Amniotic epithelial cell (primary cell): ENCODE data around the gene PBRM1.

Source experiments
- DNase-seq: peaks from one replicate; pipeline ENCODE4 v3.0.0-alpha.2; 2010; ENCODE audit warnings: low read depth

Gene PBRM1

GRCh38 chr3:52524752-52525679 lies 160.7 kb downstream of the PBRM1 start:
- DNase-seq = no peak

- no peak for DNase-seq
Observed at GRCh38 chr3:52524258-52524751, 161.4 kb downstream of the PBRM1 start.

GRCh38 chr3:52523386-52524257 lies 162.1 kb downstream of the PBRM1 start:
- DNase-seq = no peak

- DNase-seq = no peak
Observed at GRCh38 chr3:52522651-52523251, 163.0 kb downstream of the PBRM1 start.

- DNase-seq = no peak
Observed at GRCh38 chr3:52521881-52522650, 163.6 kb downstream of the PBRM1 start.

GRCh38 chr3:52521488-52521824 lies 164.3 kb downstream of the PBRM1 start:
- no peak for DNase-seq

- no peak for DNase-seq
Observed at GRCh38 chr3:52520716-52521487, 164.8 kb downstream of the PBRM1 start.

GRCh38 chr3:52520141-52520667 lies 165.5 kb downstream of the PBRM1 start:
- no peak for DNase-seq

GRCh38 chr3:52519445-52520140 lies 166.1 kb downstream of the PBRM1 start:
- no peak for DNase-seq

GRCh38 chr3:52518723-52519444 lies 166.8 kb downstream of the PBRM1 start:
- peak; percentile 37 for DNase-seq

GRCh38 chr3:52517796-52518722 lies 167.7 kb downstream of the PBRM1 start:
- DNase-seq = no peak

- no peak for DNase-seq
Observed at GRCh38 chr3:52516509-52517195, 169.1 kb downstream of the PBRM1 start.

- no peak for DNase-seq
Observed at GRCh38 chr3:52515192-52515591, 170.5 kb downstream of the PBRM1 start.

- no peak for DNase-seq
Observed at GRCh38 chr3:52514576-52514975, 171.1 kb downstream of the PBRM1 start.

- no peak for DNase-seq
Observed at GRCh38 chr3:52513281-52513680, 172.4 kb downstream of the PBRM1 start.

GRCh38 chr3:52512727-52513126 lies 173.0 kb downstream of the PBRM1 start:
- DNase-seq = no peak

- no peak for DNase-seq
Observed at GRCh38 chr3:52512105-52512504, 173.6 kb downstream of the PBRM1 start.

- no peak for DNase-seq
Observed at GRCh38 chr3:52511509-52511908, 174.2 kb downstream of the PBRM1 start.
